ENCODE measurements around the gene PAXX. TPM values are rescaled to one million over a fixed set of nuclear protein-coding genes. Genes with fewer than 3 reads are reported as not detected.

The PAXX gene
- total and polyA plus RNA-seq, 9 of the 15 experiments (the other 6 are each of a cell fraction or from before 2014, with no cell fraction given) = 1.2 to 175 (median 38.5) TPM

- TF ChIP-seq ZBTB49 (CRISPR knock-in tag; IDR thresholded peaks at IDR 0.05; ENCODE audit: borderline replicate concordance) = no peak
- TF ChIP-seq NUFIP1 (IDR thresholded peaks at IDR 0.05; ENCODE audit: partially characterized antibody) = no peak
- no peak for TF ChIP-seq DIDO1 (tag; IDR thresholded peaks at IDR 0.05; ENCODE audit: low read depth)
- no peak for TF ChIP-seq BRCA1 (IDR thresholded peaks at IDR 0.05)
- no peak for TF ChIP-seq BRCA1 (CRISPR knock-in tag; IDR thresholded peaks at IDR 0.05)
- no peak for TF ChIP-seq ZNF324 (CRISPR knock-in tag; IDR thresholded peaks at IDR 0.05)
- TF ChIP-seq MYC (IDR thresholded peaks at IDR 0.05; ENCODE audit: low read depth, low read length) = no peak; the same call in 1 of the 2 replicates
- no peak for TF ChIP-seq MYC (CRISPR knock-in tag; IDR thresholded peaks at IDR 0.05; ENCODE audit: borderline replicate concordance, low read depth)
Observed at GRCh38 chr9:137028263-137029057, 36.2 kb downstream of the PAXX start (continued).

Data from K562 (cell line).